ENCODE measurements around the gene EPB41L4A. TPM values are rescaled to one million over a fixed set of nuclear protein-coding genes. Genes with fewer than 3 reads are reported as not detected.
A peak's percentile ranks its signal among the peaks of the same experiment; 100 is the strongest.

Gene EPB41L4A
- total RNA-seq, 1 experiment from 2014 or later, result 5.2 TPM

DNA sequence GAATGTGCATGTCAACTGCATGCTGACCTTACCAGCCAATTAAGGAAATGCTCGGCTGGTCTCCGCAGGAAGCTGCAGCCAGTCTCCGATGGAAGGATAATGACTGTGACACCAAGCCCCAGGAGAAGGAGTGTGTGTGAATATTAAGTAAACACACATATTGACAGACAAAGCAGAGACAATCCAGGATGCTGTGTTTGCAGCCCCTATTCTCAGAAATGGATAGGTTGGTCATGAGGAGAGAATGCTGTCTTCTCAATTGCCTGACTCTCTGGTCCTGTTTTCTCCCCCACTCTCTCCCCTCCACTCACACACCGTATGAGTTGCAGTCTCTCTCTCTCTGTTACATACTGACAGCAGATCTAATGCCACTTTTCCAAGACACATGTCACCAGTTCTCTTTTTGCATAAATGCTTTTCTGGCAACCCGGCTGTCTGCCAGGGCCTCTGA lies 85.7 kb downstream of the EPB41L4A start:
- no peaks in the 10 kb centered on the region for H3K36me3 Mint-ChIP-seq
- DNase-seq (ENCODE audit: low spot score) (no peak), ATAC-seq (peak; percentile 64)
- H3K9me3 Mint-ChIP-seq, result peaks cover 4% of the 10 kb centered on the region; the same call in 1 of the 2 replicates
- peaks cover 48% of the 10 kb centered on the region for H3K4me1 Mint-ChIP-seq
- ChIA-PET POLR2A (no interaction called here), CTCF (interaction anchor here (1.3 kb wide), 1 partner anchor 87 kb away, joined by 6 read pairs; no protein-coding TSS in a partner anchor)
- H3K4me3 Mint-ChIP-seq, result no peak overlapping the region
- no peaks in the 10 kb centered on the region for H3K27me3 Mint-ChIP-seq (ENCODE audit: low read depth)
- peak overlapping the region; percentile 61 for H3K27ac Mint-ChIP-seq
- TF ChIP-seq PRDM15 (CRISPR knock-in tag; IDR thresholded peaks at IDR 0.05), result no peak
- TF ChIP-seq, protein P1, sequence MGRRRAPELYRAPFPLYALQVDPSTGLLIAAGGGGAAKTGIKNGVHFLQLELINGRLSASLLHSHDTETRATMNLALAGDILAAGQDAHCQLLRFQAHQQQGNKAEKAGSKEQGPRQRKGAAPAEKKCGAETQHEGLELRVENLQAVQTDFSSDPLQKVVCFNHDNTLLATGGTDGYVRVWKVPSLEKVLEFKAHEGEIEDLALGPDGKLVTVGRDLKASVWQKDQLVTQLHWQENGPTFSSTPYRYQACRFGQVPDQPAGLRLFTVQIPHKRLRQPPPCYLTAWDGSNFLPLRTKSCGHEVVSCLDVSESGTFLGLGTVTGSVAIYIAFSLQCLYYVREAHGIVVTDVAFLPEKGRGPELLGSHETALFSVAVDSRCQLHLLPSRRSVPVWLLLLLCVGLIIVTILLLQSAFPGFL (CRISPR knock-in tag; IDR thresholded peaks at IDR 0.05; ENCODE audit: borderline replicate concordance), result no peak
- TF ChIP-seq ESRRA (CRISPR knock-in tag; IDR thresholded peaks at IDR 0.05; ENCODE audit: borderline replicate concordance), result no peak
- no peak for TF ChIP-seq HMGA2 (CRISPR knock-in tag; IDR thresholded peaks at IDR 0.05)
- TF ChIP-seq, protein P2, sequence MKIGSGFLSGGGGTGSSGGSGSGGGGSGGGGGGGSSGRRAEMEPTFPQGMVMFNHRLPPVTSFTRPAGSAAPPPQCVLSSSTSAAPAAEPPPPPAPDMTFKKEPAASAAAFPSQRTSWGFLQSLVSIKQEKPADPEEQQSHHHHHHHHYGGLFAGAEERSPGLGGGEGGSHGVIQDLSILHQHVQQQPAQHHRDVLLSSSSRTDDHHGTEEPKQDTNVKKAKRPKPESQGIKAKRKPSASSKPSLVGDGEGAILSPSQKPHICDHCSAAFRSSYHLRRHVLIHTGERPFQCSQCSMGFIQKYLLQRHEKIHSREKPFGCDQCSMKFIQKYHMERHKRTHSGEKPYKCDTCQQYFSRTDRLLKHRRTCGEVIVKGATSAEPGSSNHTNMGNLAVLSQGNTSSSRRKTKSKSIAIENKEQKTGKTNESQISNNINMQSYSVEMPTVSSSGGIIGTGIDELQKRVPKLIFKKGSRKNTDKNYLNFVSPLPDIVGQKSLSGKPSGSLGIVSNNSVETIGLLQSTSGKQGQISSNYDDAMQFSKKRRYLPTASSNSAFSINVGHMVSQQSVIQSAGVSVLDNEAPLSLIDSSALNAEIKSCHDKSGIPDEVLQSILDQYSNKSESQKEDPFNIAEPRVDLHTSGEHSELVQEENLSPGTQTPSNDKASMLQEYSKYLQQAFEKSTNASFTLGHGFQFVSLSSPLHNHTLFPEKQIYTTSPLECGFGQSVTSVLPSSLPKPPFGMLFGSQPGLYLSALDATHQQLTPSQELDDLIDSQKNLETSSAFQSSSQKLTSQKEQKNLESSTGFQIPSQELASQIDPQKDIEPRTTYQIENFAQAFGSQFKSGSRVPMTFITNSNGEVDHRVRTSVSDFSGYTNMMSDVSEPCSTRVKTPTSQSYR (CRISPR knock-in tag; IDR thresholded peaks at IDR 0.05), result no peak
- no peak for TF ChIP-seq TP53 (CRISPR knock-in tag; IDR thresholded peaks at IDR 0.05)
- no peak for TF ChIP-seq ZNF425 (CRISPR knock-in tag; conservative IDR thresholded peaks at IDR 0.05)
- TF ChIP-seq, protein P3, sequence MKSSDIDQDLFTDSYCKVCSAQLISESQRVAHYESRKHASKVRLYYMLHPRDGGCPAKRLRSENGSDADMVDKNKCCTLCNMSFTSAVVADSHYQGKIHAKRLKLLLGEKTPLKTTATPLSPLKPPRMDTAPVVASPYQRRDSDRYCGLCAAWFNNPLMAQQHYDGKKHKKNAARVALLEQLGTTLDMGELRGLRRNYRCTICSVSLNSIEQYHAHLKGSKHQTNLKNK (CRISPR knock-in tag; IDR thresholded peaks at IDR 0.05), result no peak
- no peak for TF ChIP-seq HMGXB4 (CRISPR knock-in tag; IDR thresholded peaks at IDR 0.05)
- no peak for TF ChIP-seq USF2 (CRISPR knock-in tag; IDR thresholded peaks at IDR 0.05)
- no peak for TF ChIP-seq ZNF263 (CRISPR knock-in tag; IDR thresholded peaks at IDR 0.05; ENCODE audit: low read depth)
- TF ChIP-seq ZNF396 (CRISPR knock-in tag; IDR thresholded peaks at IDR 0.05; ENCODE audit: borderline replicate concordance), result no peak
- no peak for TF ChIP-seq ZNF671 (CRISPR knock-in tag; IDR thresholded peaks at IDR 0.05)
- no peak for TF ChIP-seq OVOL2 (CRISPR knock-in tag; IDR thresholded peaks at IDR 0.05; ENCODE audit: borderline replicate concordance)
- TF ChIP-seq AFF4 (CRISPR knock-in tag; IDR thresholded peaks at IDR 0.05; ENCODE audit: borderline replicate concordance), result no peak
- TF ChIP-seq AR (CRISPR knock-in tag; IDR thresholded peaks at IDR 0.05), result no peak
